Bronchial epithelial cell (primary cell): Measurements from ENCODE around the gene CEP192. TPM values are rescaled to one million over a fixed set of nuclear protein-coding genes. Genes with fewer than 3 reads are reported as not detected.

Source experiments
- DNase-seq: peaks from one replicate; pipeline ENCODE4 v3.0.0-alpha.2; 2010; ENCODE audit warnings: low read depth
- FAIRE-seq: peaks from 2 replicates; lab custom pipeline; 2011; peaks lifted over from hg19 to GRCh38; lab: Jason Lieb, UNC
- H3K27me3 ChIP-seq: 2 replicates; pipeline ENCODE4 v1.5.1; 2011; ENCODE audit warnings: low read length; ENCODE audit not compliant: control insufficient read depth, insufficient read depth
- H3K36me3 ChIP-seq: 2 replicates; pipeline ENCODE4 v1.5.1; 2011; ENCODE audit warnings: low read length; ENCODE audit not compliant: control insufficient read depth, insufficient read depth
- H3K4me3 ChIP-seq: 2 replicates; pipeline ENCODE4 v1.5.1; 2011; ENCODE audit warnings: mild to moderate bottlenecking, low read depth, low read length, control low read depth
- total RNA-seq: library from RNA; depleted of rRNA; stranded (reverse); fragments of >200 nt; gene quantifications from 2 replicates; pipeline ENCODE4 v1.2.1, GENCODE V29; 2014
- TF ChIP-seq, protein P1 (sequence below): IDR thresholded peaks from 2 replicates; pipeline ENCODE4 v1.5.1; 2011; ENCODE audit warnings: mild to moderate bottlenecking, moderate library complexity, low read length, control low read depth, inconsistent platforms; ENCODE audit not compliant: insufficient read depth, severe bottlenecking

Gene CEP192
- total RNA-seq, 1 donor from 2014 or later, result 25.8 TPM

DNA sequence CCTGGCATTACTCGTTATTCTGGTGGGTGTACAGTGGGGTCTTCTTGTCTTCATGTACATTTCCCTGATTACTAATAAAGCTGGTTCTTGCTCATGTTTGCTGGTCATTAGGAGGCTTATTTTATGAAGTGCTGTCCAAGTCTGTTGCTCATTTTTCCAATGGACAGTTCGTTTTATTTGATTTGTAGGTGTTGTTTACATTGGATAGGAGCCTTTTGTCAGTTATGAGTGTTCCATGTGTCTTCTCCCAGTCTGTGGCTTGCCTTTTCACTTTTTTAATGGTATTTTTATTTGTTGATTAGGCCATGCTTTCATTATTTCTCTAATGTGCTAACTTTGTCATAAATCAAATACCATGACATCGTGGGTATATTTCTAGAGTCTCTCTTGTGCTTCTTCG is 51.9 kb downstream of the CEP192 start:
- no peaks in the 10 kb centered on the region for H3K27me3 ChIP-seq
- TF ChIP-seq, protein P1, sequence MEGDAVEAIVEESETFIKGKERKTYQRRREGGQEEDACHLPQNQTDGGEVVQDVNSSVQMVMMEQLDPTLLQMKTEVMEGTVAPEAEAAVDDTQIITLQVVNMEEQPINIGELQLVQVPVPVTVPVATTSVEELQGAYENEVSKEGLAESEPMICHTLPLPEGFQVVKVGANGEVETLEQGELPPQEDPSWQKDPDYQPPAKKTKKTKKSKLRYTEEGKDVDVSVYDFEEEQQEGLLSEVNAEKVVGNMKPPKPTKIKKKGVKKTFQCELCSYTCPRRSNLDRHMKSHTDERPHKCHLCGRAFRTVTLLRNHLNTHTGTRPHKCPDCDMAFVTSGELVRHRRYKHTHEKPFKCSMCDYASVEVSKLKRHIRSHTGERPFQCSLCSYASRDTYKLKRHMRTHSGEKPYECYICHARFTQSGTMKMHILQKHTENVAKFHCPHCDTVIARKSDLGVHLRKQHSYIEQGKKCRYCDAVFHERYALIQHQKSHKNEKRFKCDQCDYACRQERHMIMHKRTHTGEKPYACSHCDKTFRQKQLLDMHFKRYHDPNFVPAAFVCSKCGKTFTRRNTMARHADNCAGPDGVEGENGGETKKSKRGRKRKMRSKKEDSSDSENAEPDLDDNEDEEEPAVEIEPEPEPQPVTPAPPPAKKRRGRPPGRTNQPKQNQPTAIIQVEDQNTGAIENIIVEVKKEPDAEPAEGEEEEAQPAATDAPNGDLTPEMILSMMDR, result no peak
- FAIRE-seq (no peak), DNase-seq (no peak)
- no peak overlapping the region for H3K4me3 ChIP-seq
- H3K36me3 ChIP-seq, result peaks cover 5% of the 10 kb centered on the region

DNA sequence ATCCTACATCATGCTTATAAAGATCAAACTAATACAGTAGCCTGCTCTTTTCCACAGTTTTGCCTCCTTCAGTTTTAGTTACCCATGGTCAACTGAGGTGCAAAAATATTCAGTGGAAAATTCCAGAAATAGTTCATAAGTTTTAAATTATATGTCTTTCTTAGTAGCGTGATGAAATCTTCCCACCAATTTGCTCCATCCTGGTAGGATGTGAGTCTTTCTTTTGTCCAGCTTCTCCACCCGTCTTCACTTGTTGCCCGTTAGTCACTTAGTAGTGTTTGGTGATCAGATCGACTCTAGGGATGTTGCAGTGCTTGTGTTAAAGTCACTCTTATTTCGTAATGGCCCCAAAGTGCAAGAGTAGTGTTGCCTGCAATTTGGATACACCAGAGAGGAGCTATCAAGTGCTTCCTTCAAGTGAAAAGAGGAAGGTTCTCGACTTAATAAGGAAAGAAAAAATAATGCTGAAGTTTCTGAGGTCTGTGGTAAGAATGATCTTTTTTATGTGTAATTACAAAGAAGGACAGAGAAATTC is 57.0 kb downstream of the CEP192 start:
- DNase-seq, result no peak
- no peaks in the 10 kb centered on the region for H3K27me3 ChIP-seq
- no peak for FAIRE-seq
- H3K4me3 ChIP-seq, result no peak overlapping the region
- TF ChIP-seq, protein P1, result no peak
- peaks cover 4% of the 10 kb centered on the region for H3K36me3 ChIP-seq

DNA sequence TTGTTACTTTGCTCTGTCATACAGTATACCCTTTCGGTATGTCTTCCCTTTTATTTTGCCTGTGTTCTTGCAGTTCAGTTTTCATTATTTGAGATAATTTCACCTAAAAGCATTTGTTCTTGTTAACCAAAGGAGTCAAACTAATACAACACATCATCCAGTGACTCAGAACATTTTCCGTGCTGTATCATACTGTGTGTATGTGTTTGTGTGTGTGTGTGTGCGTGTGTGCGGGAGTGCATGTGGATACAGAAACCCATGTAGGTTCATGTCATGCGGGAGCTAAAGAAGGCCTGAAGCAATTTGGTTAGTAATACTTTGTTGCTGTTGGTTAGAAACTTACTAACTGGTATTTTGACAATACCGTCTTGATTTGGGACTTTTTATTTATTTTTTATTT is 60.0 kb downstream of the CEP192 start:
- peaks cover 5% of the 10 kb centered on the region for H3K36me3 ChIP-seq
- H3K4me3 ChIP-seq, result no peak overlapping the region
- no peak for FAIRE-seq

DNA sequence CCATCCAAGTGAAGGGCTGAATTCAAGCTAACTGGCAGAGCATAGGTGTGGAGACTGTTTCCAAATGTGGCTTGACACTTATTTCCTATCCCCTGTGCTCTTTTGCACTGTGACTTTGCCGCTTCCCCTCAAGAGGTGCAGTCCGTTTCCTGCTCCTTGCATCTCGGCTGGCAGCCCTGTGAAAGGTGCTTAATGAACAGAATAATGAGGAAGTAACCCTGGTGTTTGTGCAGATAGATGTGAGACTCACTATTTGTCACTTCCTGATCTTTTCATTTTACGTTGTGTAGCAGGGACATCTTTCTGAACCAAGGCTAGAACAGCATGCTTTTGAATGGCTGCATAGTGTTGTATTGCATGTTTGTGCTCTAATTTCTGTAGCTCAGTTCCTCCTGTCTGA is 60.8 kb downstream of the CEP192 start:
- Histone ChIP-seq H3K4me3 (no peak overlapping the region), H3K27me3 (no peaks in the 10 kb centered on the region), H3K36me3 (peaks cover 6% of the 10 kb centered on the region)
- peak; percentile 55 for FAIRE-seq
- peak; percentile 63 for DNase-seq
- TF ChIP-seq, protein P1, result no peak

More for the DNA sequence above, 60.0 kb downstream of the CEP192 start:
- no peaks in the 10 kb centered on the region for H3K27me3 ChIP-seq
- DNase-seq, result no peak
- TF ChIP-seq, protein P1, result no peak

DNA sequence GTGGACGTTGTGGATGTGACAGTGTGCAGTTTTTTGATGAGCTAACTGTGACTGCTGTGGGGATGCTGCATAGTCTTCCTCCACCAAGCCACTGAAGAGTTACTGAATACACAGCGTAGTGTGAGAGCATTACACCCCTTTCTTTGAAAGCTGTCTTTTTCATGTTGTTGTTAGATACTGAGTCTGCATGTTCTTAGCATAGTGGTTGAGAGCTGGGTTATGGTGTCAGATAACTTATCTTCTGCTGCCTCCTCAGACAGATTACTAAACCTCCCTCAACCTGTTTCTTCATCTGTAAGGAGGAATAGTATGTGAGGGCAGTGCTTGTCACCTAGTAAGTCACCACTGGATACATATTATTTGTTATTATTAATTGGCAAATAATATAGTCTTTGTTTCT is 63.2 kb downstream of the CEP192 start:
- peaks cover 4% of the 10 kb centered on the region for H3K36me3 ChIP-seq
- FAIRE-seq, result no peak
- H3K27me3 ChIP-seq, result no peaks in the 10 kb centered on the region

More for the DNA sequence above, 63.2 kb downstream of the CEP192 start:
- TF ChIP-seq, protein P1, result no peak
- no peak overlapping the region for H3K4me3 ChIP-seq
- DNase-seq, result no peak
